GM12891 (cell line): ENCODE results near the gene VPS37D.

Source experiments
- PAX5 ChIP-seq: IDR thresholded peaks from 2 replicates; pipeline ENCODE4 v1.6.1; 2011; ENCODE audit warnings: low read length, moderate library complexity, mild to moderate bottlenecking; ENCODE audit not compliant: insufficient read depth, severe bottlenecking
- POLR2A ChIP-seq: IDR thresholded peaks from 2 replicates; pipeline ENCODE4 v1.6.1; 2011; ENCODE audit warnings: low read depth, low read length, control low read depth
- POLR2AphosphoS5 ChIP-seq: IDR thresholded peaks from 2 replicates; pipeline ENCODE4 v1.6.1; 2011; ENCODE audit warnings: low read depth, low read length, control low read depth
- POU2F2 ChIP-seq: IDR thresholded peaks from 2 replicates; pipeline ENCODE4 v1.6.1; 2011; ENCODE audit warnings: low read depth, mild to moderate bottlenecking, control low read depth, low read length, moderate library complexity
- TAF1 ChIP-seq: IDR thresholded peaks from 2 replicates; pipeline ENCODE4 v1.6.1; 2011; ENCODE audit warnings: low read depth, low read length, control low read depth

DNA sequence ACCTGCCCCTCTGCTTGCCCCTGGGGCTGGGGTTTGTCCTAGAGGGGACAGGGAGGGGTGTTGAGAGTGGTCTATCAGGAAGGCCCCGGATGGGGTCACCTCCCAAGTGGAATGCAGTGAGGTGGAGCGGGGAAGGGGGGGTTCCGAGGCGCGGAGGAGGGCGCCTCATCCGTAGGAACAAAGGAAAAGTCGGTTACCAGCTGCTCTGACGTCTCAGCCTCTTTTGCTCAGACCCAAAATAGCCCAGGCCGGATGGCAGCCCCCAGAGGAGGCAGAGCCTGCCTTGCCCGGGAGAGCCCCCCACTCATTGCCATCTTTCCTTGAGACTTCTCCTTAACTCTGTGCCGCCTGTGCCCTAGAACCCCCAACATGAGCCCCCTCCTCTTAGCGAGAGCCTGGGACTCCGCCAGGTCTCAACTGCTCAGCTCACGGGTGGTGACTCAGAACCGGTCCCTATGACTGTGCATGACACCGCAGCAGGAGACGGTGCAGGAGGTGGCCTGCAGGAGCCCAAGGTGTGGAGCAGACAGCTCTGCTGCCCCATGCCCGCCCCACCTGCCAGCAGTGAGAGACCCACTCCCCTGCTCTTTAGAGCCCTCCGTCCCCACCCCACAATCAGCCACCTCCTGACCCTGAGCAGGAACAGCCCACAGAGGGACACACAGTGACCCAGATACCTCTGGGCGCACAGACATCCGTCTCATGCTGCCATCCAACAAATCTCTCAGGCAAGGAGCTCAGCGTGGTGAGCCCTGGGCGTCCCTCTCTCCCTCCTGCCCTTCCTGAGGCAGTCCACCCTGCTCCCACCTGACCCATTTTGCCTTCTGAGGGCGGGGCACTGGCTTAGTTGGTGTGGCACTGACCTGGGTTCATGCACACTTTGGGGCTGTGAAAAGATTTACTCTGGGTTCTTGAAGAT is 38.8 kb downstream of the VPS37D start:
- TF ChIP-seq TAF1 (no peak), POLR2AphosphoS5 (no peak), PAX5 (no peak), POLR2A (no peak), POU2F2 (no peak)
